K562 (cell line): ENCODE measurements around the gene SDK1. TPM values are rescaled to one million over a fixed set of nuclear protein-coding genes. Genes with fewer than 3 reads are reported as not detected.

Experiments used
- ATAC-seq: fragments of 200-7000 bp; cut with Tn5 transposase; 3 replicates; pipeline ENCODE4 v1.9.1; 2020; ENCODE audit warnings: moderate library complexity
- BruUV-seq: library from RNA; stranded (reverse); fragments of 400-500 nt; replicated peaks from 2 replicates; lab custom pipeline; 2021; lab: Mats Ljungman, UMichigan
- CTCF ChIA-PET: fragments of 300-600 bp; formaldehyde crosslinking; extraction: SDS; loops from one replicate; lab custom pipeline; 2021; ENCODE audit warnings: low intra/inter-chr PET ratio; lab: Yijun Ruan, JAX
- POLR2A ChIA-PET: fragments of 300-600, 350-650 bp; sonication (Branson Sonifier 250); formaldehyde crosslinking; extraction: SDS; loops from one replicate; lab custom pipeline; 2021; ENCODE audit warnings: antibody characterized with exemption, inconsistent platforms; lab: Yijun Ruan, JAX
- DNase-seq, 4 experiments: peaks; one replicate each; pipeline versions ENCODE4 v3.0.0 to v3.0.0-alpha.2; 2011 to 2018; ENCODE audit warnings: low spot score in 3 of 4, mixed read lengths in 3 of 4; ENCODE audit errors: extremely low read depth in 1 of 4
- FAIRE-seq: peaks from 2 replicates; lab custom pipeline; 2011; peaks lifted over from hg19 to GRCh38; lab: Jason Lieb, UNC
- H2AFZ ChIP-seq: 2 replicates; pipeline ENCODE4 v1.6.0; 2011; ENCODE audit warnings: low read depth, low read length, control low read depth, inconsistent platforms
- H3K27ac ChIP-seq: fragments of 200-600 bp; 3 replicates; pipeline ENCODE4 v1.8.0; 2011; ENCODE audit warnings: low read depth, mild to moderate bottlenecking, control low read depth, inconsistent platforms, low read length, moderate library complexity, mixed read lengths; ENCODE audit errors: extremely low read depth
- H3K27me3 ChIP-seq, 2 experiments: fragments of 300-600 bp in 1 of 2; 2 replicates in 1 of 2; 3 replicates in 1 of 2; pipeline versions ENCODE4 v1.6.0 to v1.8.0; 2011; ENCODE audit warnings: inconsistent platforms in 2 of 2, low read length in 2 of 2, mild to moderate bottlenecking in 1 of 2, mixed read lengths in 1 of 2, moderate library complexity in 1 of 2; ENCODE audit not compliant: control insufficient read depth in 2 of 2, insufficient read depth in 2 of 2
- H3K36me3 ChIP-seq: fragments of 300-600 bp; 3 replicates; pipeline ENCODE4 v1.8.0; 2011; ENCODE audit warnings: mild to moderate bottlenecking, low read length, inconsistent platforms; ENCODE audit not compliant: control insufficient read depth, insufficient read depth
- H3K4me1 ChIP-seq, 2 experiments: fragments of 200-600 bp in 1 of 2; replicated peaks in 1 of 2; 2 replicates in 1 of 2; 3 replicates in 1 of 2; pipeline versions ENCODE4 v1.5.1 to v1.8.0; 2011; ENCODE audit warnings: inconsistent platforms in 2 of 2, low read length in 2 of 2, mild to moderate bottlenecking in 1 of 2, mixed read lengths in 1 of 2, moderate library complexity in 1 of 2; ENCODE audit not compliant: control insufficient read depth in 2 of 2, insufficient read depth in 2 of 2
- H3K4me2 ChIP-seq: 2 replicates; pipeline ENCODE4 v1.6.1; 2011; ENCODE audit warnings: low read length, control low read depth, inconsistent platforms, mixed read lengths; ENCODE audit not compliant: insufficient read depth
- H3K4me3 ChIP-seq: fragments of 200-600 bp; sonication (generic), shearing (Covaris generic); 2 replicates; pipeline ENCODE4 v1.5.1; 2016; ENCODE audit warnings: control low read depth, inconsistent platforms
- H3K79me2 ChIP-seq: fragments of 200-600 bp; 3 replicates; pipeline ENCODE4 v1.8.0; 2011; ENCODE audit warnings: low read length, inconsistent platforms; ENCODE audit not compliant: control insufficient read depth, insufficient read depth
- H3K9ac ChIP-seq, 2 experiments: 2 replicates each; pipeline versions ENCODE4 v1.6.0 to v1.6.1; 2011; ENCODE audit warnings: low read depth in 2 of 2, low read length in 2 of 2, control low read depth in 1 of 2, inconsistent platforms in 1 of 2, mild to moderate bottlenecking in 1 of 2, mixed read lengths in 1 of 2; ENCODE audit not compliant: insufficient read depth in 1 of 2
- H3K9me1 ChIP-seq: one replicate; pipeline ENCODE4 v1.6.0; 2011; ENCODE audit warnings: inconsistent platforms, mild to moderate bottlenecking, low read length, moderate library complexity; ENCODE audit not compliant: control insufficient read depth, insufficient read depth
- H3K9me3 ChIP-seq: replicated peaks from 2 replicates; pipeline ENCODE4 v1.5.1; 2011; ENCODE audit warnings: low read depth, low read length, inconsistent platforms; ENCODE audit not compliant: control insufficient read depth, insufficient read depth
- H4K20me1 ChIP-seq: replicated peaks from 2 replicates; pipeline ENCODE4 v1.6.1; 2011; ENCODE audit warnings: low read length, inconsistent platforms, mixed read lengths; ENCODE audit not compliant: control insufficient read depth, insufficient read depth
- MAFK ChIP-seq: IDR thresholded peaks from 2 replicates; pipeline ENCODE4 v1.6.1; 2011; ENCODE audit warnings: low read length, improper control_type of control experiment
- TCF3 ChIP-seq: sonication (generic); formaldehyde crosslinking; IDR thresholded peaks from 2 replicates; pipeline ENCODE4 v1.4.0; 2020; ENCODE audit warnings: mild to moderate bottlenecking, missing genetic modification reagents
- ZNF143 ChIP-seq: sonication (generic); formaldehyde crosslinking; IDR thresholded peaks from 2 replicates; pipeline ENCODE4 v1.9.0; 2022; ENCODE audit warnings: mild to moderate bottlenecking, missing genetic modification reagents
- ZNF253 ChIP-seq: fragments of 250-450 bp; sonication (Bioruptor Pico); conservative IDR thresholded peaks from 2 replicates; pipeline ENCODE4 v1.6.1; 2021; ENCODE audit warnings: mild to moderate bottlenecking
- ZNF316 ChIP-seq: fragments of 450-650 bp; IDR thresholded peaks from 2 replicates; pipeline ENCODE4 v1.6.1; 2016
- ZNF57 ChIP-seq: fragments of 450-650 bp; formaldehyde crosslinking; IDR thresholded peaks from 2 replicates; pipeline ENCODE4 v1.4.0; 2020; ENCODE audit warnings: mild to moderate bottlenecking, moderate library complexity
- ZNF717 ChIP-seq: fragments of 250-450 bp; sonication (Bioruptor Pico); IDR thresholded peaks from 2 replicates; pipeline ENCODE4 v1.5.0; 2021
- WGBS: fragments of 100-300 bp; shearing (Covaris generic); methylation state at CpG from one replicate; pipeline ENCODE4 v1.1.6; 2016; ENCODE audit warnings: low coverage, mixed read lengths; ENCODE audit not compliant: insufficient coverage; ENCODE audit errors: missing lambda C conversion rate; 5-methylcytosine and 5-hydroxymethylcytosine counted together
- in situ Hi-C: fragments of 300-500 bp; cut with MboI; formaldehyde crosslinking; loops from 4 replicates; pipeline ENCODE4 v1.15.0; 2018; ENCODE audit warnings: inconsistent platforms, mixed read lengths
- intact Hi-C: fragments of 100-400 bp; cut with micrococcal nuclease; formaldehyde crosslinking; loops from 2 replicates; pipeline ENCODE4 v1.14.2; 2022
- polyA plus RNA-seq, 8 experiments: library from polyadenylated mRNA; depleted of rRNA in 4 of 8; stranded (reverse) in 5 of 8; unstranded in 3 of 8; fragments of >200 nt; fragmentation: Nextera tagmentation in 2 of 8; fragmentation: Illumina TruSeq in 1 of 8; extraction: Ambion mirVana in 2 of 8; extraction: Trizol in 1 of 8; gene quantifications; 2 replicates each; pipeline versions ENCODE4 v1.2.1 to v1.2.3, GENCODE V29; 2011 to 2014; ENCODE audit warnings: inconsistent platforms in 1 of 8, missing spikeins in 1 of 8
- total RNA-seq, 7 experiments: library from RNA; depleted of rRNA in 6 of 7; stranded (reverse); fragments of >200 nt in 6 of 7; fragmentation: Illumina TruSeq in 2 of 7; extraction: Trizol in 2 of 7; gene quantifications; 2 replicates each; pipeline versions ENCODE4 v1.2.1 to v1.2.3, GENCODE V29; 2011 to 2021; ENCODE audit warnings: low replicate concordance in 1 of 7
- TF ChIP-seq, protein P1 (sequence below): IDR thresholded peaks from 2 replicates; pipeline ENCODE4 v1.6.1; 2011; ENCODE audit not compliant: insufficient read length; ENCODE audit errors: extremely low read depth
- TF ChIP-seq, protein P2 (sequence below): fragments of 450-650 bp; conservative IDR thresholded peaks from 2 replicates; pipeline ENCODE4 v1.6.1; 2016; ENCODE audit warnings: missing genetic modification characterization, low read depth, mild to moderate bottlenecking, missing compliant biosample characterization, moderate library complexity

The SDK1 gene
- total and polyA plus RNA-seq, 9 of the 15 experiments (the other 6 are each of a cell fraction or from before 2014, with no cell fraction given) = 0.16 TPM; not detected in 8

DNA sequence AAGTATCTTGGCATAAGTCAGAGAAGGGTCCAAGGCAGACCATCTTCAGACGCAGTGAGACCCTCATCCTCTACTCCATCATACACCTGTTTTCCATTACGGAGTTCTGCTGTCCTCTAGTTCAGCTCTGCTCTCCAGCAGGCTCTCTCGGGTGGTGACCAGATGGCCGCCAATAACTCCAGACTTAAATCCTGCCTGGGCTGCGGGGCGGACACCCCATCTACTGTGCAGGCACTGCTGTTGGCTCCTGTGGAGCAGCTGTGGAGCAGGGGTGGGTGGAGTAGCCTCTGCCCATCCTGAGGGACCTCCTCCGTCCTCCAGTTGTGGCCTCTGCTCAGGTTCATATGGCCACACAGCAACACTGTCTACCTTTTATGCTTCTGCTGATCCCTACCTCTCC, 608.1 kb downstream of the SDK1 start:
- H2AFZ ChIP-seq = no peak overlapping the region
- ATAC-seq = no peak
- BruUV-seq = no TSS peak
- no peak overlapping the region for H3K27ac ChIP-seq
- no peaks in the 10 kb centered on the region for H3K36me3 ChIP-seq
- ChIA-PET CTCF (no interaction called here), POLR2A (no interaction called here)
- FAIRE-seq = no peak
- in situ Hi-C loops (no loop called here), intact Hi-C loops (no loop called here)
- no peaks in the 10 kb centered on the region for H3K4me1 ChIP-seq
- 0% methylated on average over 7 of the region's 7 CpGs for WGBS
- H3K9me1 ChIP-seq = no peaks in the 10 kb centered on the region
- H4K20me1 ChIP-seq = no peaks in the 10 kb centered on the region
- no peaks in the 10 kb centered on the region for H3K79me2 ChIP-seq
- TF ChIP-seq MAFK (no peak), ZNF253 (CRISPR knock-in tag) (no peak), ZNF57 (CRISPR knock-in tag) (no peak), ZNF316 (no peak), ZNF143 (CRISPR knock-in tag) (no peak), TCF3 (no peak), ZNF717 (no peak)
- TF ChIP-seq, protein P1, sequence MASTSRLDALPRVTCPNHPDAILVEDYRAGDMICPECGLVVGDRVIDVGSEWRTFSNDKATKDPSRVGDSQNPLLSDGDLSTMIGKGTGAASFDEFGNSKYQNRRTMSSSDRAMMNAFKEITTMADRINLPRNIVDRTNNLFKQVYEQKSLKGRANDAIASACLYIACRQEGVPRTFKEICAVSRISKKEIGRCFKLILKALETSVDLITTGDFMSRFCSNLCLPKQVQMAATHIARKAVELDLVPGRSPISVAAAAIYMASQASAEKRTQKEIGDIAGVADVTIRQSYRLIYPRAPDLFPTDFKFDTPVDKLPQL = no peak
- TF ChIP-seq, protein P2, sequence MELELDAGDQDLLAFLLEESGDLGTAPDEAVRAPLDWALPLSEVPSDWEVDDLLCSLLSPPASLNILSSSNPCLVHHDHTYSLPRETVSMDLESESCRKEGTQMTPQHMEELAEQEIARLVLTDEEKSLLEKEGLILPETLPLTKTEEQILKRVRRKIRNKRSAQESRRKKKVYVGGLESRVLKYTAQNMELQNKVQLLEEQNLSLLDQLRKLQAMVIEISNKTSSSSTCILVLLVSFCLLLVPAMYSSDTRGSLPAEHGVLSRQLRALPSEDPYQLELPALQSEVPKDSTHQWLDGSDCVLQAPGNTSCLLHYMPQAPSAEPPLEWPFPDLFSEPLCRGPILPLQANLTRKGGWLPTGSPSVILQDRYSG (tag) = no peak
- no peak for DNase-seq
- peaks cover 5 to 30% of the 10 kb centered on the region in 2 experiments; a peak in 4 of 5 replicates for H3K27me3 ChIP-seq
- H3K4me2 ChIP-seq = no peak overlapping the region
- no peaks in the 10 kb centered on the region for H3K9me3 ChIP-seq
- H3K9ac ChIP-seq = no peak overlapping the region
- H3K4me3 ChIP-seq = no peak overlapping the region
